SK-N-SH treated with all-trans-retinoic acid at 6 μM for 48 hours (cell line): ENCODE results near the gene IFITM2.

Source experiments
- ATAC-seq: fragments of 200-7000 bp; cut with Tn5 transposase; 3 replicates; pipeline ENCODE4 v1.9.1; 2020; ENCODE audit warnings: mild to moderate bottlenecking, moderate library complexity
- ARNTL ChIP-seq: fragments of 450-650 bp; formaldehyde crosslinking; IDR thresholded peaks from 2 replicates; pipeline ENCODE4 v1.5.0; 2020; ENCODE audit warnings: low read depth, mild to moderate bottlenecking, moderate library complexity, borderline replicate concordance
- BACH2 ChIP-seq: fragments of 250-450 bp; sonication (Bioruptor Pico); IDR thresholded peaks from 2 replicates; pipeline ENCODE4 v1.9.0; 2021; ENCODE audit warnings: mild to moderate bottlenecking, borderline replicate concordance
- CSDC2 ChIP-seq: fragments of 250-450 bp; sonication (Bioruptor Pico); IDR thresholded peaks from 2 replicates; pipeline ENCODE4 v1.5.0; 2020; ENCODE audit warnings: mild to moderate bottlenecking, moderate library complexity
- ESRRG ChIP-seq: fragments of 250-450 bp; sonication (Bioruptor Pico); IDR thresholded peaks from 2 replicates; pipeline ENCODE4 v1.6.1; 2021; ENCODE audit warnings: mild to moderate bottlenecking
- GLIS3 ChIP-seq: fragments of 250-450 bp; sonication (Bioruptor Pico); IDR thresholded peaks from 2 replicates; pipeline ENCODE4 v1.5.0; 2020; ENCODE audit warnings: mild to moderate bottlenecking, moderate library complexity
- ISL1 ChIP-seq: fragments of 250-450 bp; sonication (Bioruptor Pico); IDR thresholded peaks from 2 replicates; pipeline ENCODE4 v2.1.2; 2022; ENCODE audit warnings: mild to moderate bottlenecking, moderate library complexity
- PPARA ChIP-seq: fragments of 250-450 bp; sonication (Bioruptor Pico); IDR thresholded peaks from 2 replicates; pipeline ENCODE4 v1.5.0; 2020; ENCODE audit warnings: mild to moderate bottlenecking, borderline replicate concordance
- RARB ChIP-seq: fragments of 250-450 bp; sonication (Bioruptor Pico); IDR thresholded peaks from 2 replicates; pipeline ENCODE4 v1.8.0; 2021; ENCODE audit warnings: mild to moderate bottlenecking, moderate library complexity
- SNAI2 ChIP-seq: fragments of 250-450 bp; sonication (Bioruptor Pico); IDR thresholded peaks from 2 replicates; pipeline ENCODE4 v1.5.0; 2020; ENCODE audit warnings: mild to moderate bottlenecking, moderate library complexity
- TCF4 ChIP-seq: fragments of 250-450 bp; sonication (Bioruptor Pico); IDR thresholded peaks from 2 replicates; pipeline ENCODE4 v1.8.0; 2021; ENCODE audit warnings: mild to moderate bottlenecking, moderate library complexity, borderline replicate concordance
- TOX ChIP-seq: fragments of 250-450 bp; sonication (Bioruptor Pico); IDR thresholded peaks from 2 replicates; pipeline ENCODE4 v1.8.0; 2021; ENCODE audit warnings: mild to moderate bottlenecking, moderate library complexity, borderline replicate concordance
- ZC3H10 ChIP-seq: fragments of 250-450 bp; sonication (Bioruptor Pico); IDR thresholded peaks from 2 replicates; pipeline ENCODE4 v1.5.1; 2021; ENCODE audit warnings: mild to moderate bottlenecking, moderate library complexity
- ZFP3 ChIP-seq: fragments of 250-450 bp; sonication (Bioruptor Pico); IDR thresholded peaks from 2 replicates; pipeline ENCODE4 v1.5.0; 2020; ENCODE audit warnings: mild to moderate bottlenecking, moderate library complexity
- ZFP30 ChIP-seq: fragments of 450-650 bp; formaldehyde crosslinking; IDR thresholded peaks from 2 replicates; pipeline ENCODE4 v1.5.0; 2022; ENCODE audit warnings: mild to moderate bottlenecking, moderate library complexity
- ZNF565 ChIP-seq: fragments of 450-650 bp; formaldehyde crosslinking; conservative IDR thresholded peaks from 2 replicates; pipeline ENCODE4 v1.5.0; 2020; ENCODE audit warnings: low read depth, mild to moderate bottlenecking, moderate library complexity
- ZNF70 ChIP-seq: fragments of 450-650 bp; formaldehyde crosslinking; IDR thresholded peaks from 2 replicates; pipeline ENCODE4 v1.5.0; 2020; ENCODE audit warnings: mild to moderate bottlenecking, moderate library complexity
- TF ChIP-seq, protein P1 (sequence below): fragments of 250-450 bp; sonication (Bioruptor Pico); IDR thresholded peaks from 2 replicates; pipeline ENCODE4 v1.5.1; 2021; ENCODE audit warnings: mild to moderate bottlenecking, moderate library complexity
- TF ChIP-seq, protein P2 (sequence below): fragments of 250-450 bp; sonication (Bioruptor Pico); IDR thresholded peaks from 2 replicates; pipeline ENCODE4 v1.5.1; 2020; ENCODE audit warnings: low read depth, mild to moderate bottlenecking, moderate library complexity
- TF ChIP-seq, protein P3 (sequence below): fragments of 250-450 bp; sonication (Bioruptor Pico); IDR thresholded peaks from 2 replicates; pipeline ENCODE4 v1.8.0; 2021; ENCODE audit warnings: low read depth, mild to moderate bottlenecking, moderate library complexity, borderline replicate concordance
- TF ChIP-seq, protein P4 (sequence below): fragments of 250-450 bp; sonication (Bioruptor Pico); IDR thresholded peaks from 2 replicates; pipeline ENCODE4 v1.8.0; 2020; ENCODE audit warnings: mild to moderate bottlenecking, moderate library complexity, borderline replicate concordance

Gene IFITM2

DNA sequence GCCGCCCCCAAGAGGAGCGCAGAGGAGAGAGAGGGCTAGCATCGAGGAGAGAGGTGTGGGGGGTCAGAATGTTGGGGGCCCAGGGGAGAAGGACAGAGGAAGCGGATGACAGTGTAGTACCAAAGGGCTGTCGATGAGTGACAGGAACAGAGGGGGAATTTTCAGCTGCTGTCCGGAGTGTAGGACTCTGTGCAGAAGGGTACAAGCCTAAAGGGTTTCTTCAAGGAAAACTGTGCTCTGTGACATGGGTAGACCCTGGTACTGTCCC is 34.8 kb upstream of the IFITM2 start:
- ATAC-seq = no peak
- TF ChIP-seq TOX (CRISPR knock-in tag) (no peak), ZNF565 (CRISPR knock-in tag) (no peak), ZFP3 (CRISPR knock-in tag) (no peak), ARNTL (CRISPR knock-in tag) (no peak), GLIS3 (CRISPR knock-in tag) (no peak), ZFP30 (no peak), ISL1 (CRISPR knock-in tag) (no peak), PPARA (CRISPR knock-in tag) (no peak), SNAI2 (CRISPR knock-in tag) (no peak), CSDC2 (CRISPR knock-in tag) (no peak), BACH2 (no peak), ZC3H10 (CRISPR knock-in tag) (no peak), ZNF70 (CRISPR knock-in tag) (no peak), RARB (no peak), ESRRG (CRISPR knock-in tag) (no peak)
- TF ChIP-seq, protein P1, sequence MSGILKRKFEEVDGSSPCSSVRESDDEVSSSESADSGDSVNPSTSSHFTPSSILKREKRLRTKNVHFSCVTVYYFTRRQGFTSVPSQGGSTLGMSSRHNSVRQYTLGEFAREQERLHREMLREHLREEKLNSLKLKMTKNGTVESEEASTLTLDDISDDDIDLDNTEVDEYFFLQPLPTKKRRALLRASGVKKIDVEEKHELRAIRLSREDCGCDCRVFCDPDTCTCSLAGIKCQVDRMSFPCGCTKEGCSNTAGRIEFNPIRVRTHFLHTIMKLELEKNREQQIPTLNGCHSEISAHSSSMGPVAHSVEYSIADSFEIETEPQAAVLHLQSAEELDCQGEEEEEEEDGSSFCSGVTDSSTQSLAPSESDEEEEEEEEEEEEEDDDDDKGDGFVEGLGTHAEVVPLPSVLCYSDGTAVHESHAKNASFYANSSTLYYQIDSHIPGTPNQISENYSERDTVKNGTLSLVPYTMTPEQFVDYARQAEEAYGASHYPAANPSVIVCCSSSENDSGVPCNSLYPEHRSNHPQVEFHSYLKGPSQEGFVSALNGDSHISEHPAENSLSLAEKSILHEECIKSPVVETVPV = no peak
- TF ChIP-seq, protein P2, sequence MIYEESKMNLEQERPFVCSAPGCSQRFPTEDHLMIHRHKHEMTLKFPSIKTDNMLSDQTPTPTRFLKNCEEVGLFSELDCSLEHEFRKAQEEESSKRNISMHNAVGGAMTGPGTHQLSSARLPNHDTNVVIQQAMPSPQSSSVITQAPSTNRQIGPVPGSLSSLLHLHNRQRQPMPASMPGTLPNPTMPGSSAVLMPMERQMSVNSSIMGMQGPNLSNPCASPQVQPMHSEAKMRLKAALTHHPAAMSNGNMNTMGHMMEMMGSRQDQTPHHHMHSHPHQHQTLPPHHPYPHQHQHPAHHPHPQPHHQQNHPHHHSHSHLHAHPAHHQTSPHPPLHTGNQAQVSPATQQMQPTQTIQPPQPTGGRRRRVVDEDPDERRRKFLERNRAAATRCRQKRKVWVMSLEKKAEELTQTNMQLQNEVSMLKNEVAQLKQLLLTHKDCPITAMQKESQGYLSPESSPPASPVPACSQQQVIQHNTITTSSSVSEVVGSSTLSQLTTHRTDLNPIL (CRISPR knock-in tag) = no peak
- TF ChIP-seq, protein P3, sequence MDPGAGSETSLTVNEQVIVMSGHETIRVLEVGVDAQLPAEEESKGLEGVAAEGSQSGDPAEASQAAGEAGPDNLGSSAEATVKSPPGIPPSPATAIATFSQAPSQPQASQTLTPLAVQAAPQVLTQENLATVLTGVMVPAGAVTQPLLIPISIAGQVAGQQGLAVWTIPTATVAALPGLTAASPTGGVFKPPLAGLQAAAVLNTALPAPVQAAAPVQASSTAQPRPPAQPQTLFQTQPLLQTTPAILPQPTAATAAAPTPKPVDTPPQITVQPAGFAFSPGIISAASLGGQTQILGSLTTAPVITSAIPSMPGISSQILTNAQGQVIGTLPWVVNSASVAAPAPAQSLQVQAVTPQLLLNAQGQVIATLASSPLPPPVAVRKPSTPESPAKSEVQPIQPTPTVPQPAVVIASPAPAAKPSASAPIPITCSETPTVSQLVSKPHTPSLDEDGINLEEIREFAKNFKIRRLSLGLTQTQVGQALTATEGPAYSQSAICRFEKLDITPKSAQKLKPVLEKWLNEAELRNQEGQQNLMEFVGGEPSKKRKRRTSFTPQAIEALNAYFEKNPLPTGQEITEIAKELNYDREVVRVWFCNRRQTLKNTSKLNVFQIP (CRISPR knock-in tag) = no peak
- TF ChIP-seq, protein P4, sequence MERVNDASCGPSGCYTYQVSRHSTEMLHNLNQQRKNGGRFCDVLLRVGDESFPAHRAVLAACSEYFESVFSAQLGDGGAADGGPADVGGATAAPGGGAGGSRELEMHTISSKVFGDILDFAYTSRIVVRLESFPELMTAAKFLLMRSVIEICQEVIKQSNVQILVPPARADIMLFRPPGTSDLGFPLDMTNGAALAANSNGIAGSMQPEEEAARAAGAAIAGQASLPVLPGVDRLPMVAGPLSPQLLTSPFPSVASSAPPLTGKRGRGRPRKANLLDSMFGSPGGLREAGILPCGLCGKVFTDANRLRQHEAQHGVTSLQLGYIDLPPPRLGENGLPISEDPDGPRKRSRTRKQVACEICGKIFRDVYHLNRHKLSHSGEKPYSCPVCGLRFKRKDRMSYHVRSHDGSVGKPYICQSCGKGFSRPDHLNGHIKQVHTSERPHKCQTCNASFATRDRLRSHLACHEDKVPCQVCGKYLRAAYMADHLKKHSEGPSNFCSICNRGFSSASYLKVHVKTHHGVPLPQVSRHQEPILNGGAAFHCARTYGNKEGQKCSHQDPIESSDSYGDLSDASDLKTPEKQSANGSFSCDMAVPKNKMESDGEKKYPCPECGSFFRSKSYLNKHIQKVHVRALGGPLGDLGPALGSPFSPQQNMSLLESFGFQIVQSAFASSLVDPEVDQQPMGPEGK (CRISPR knock-in tag) = no peak

DNA sequence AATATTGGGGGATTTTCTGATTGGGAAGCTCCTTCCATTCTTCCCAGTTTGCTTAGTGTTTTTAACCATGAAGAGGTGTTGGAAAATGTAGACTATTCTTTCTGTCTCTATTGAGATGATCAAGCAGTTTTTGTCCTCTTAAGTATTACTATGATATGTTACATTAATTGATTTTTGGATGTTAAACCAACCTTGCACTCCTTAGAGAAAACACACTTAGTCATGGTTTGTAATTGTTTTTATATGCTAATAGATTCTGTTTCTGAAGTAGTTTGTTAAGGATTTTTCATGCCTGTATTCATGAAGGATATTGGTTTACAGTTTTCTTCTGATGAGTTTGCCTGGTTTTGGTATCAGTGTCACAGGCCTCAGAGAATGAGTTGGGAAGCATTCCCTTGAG is 31.4 kb upstream of the IFITM2 start:
- no peak for ATAC-seq
- TF ChIP-seq ZNF565 (CRISPR knock-in tag) = no peak
- no peak for TF ChIP-seq BACH2
- no peak for TF ChIP-seq ISL1 (CRISPR knock-in tag)
- TF ChIP-seq SNAI2 (CRISPR knock-in tag) = no peak
- TF ChIP-seq, protein P4 (CRISPR knock-in tag) = no peak
- TF ChIP-seq, protein P3 (CRISPR knock-in tag) = no peak
- no peak for TF ChIP-seq RARB
- TF ChIP-seq ARNTL (CRISPR knock-in tag) = no peak
- no peak for TF ChIP-seq ZFP30
- no peak for TF ChIP-seq TCF4 (CRISPR knock-in tag)
